ENCODE results near the gene SLC5A2.
"Not testable (repeated sequence)": the region's sequence is repeated elsewhere in the genome, so short reads cannot be mapped to it uniquely, and the experiment has no call there.

SLC5A2 gene

DNA sequence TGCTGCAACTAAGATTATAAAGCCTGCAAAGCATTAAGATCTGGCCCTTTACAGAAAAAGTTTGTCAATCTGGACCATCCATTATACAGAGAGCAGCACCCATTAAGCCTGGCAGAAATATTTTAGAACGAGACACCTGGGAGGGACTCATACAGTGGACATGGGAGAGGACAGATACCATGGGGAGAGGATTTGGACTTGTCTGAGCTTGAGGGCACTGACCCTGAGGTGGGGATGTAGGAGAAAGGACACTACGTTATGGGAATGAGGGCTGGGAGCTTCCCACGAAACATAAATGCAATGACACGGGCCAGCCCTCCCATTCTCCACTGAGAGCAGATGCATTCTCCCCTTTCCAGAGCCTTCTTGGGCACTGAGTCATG lies 19.0 kb downstream of the SLC5A2 start:
- no peak for DNase-seq

DNA sequence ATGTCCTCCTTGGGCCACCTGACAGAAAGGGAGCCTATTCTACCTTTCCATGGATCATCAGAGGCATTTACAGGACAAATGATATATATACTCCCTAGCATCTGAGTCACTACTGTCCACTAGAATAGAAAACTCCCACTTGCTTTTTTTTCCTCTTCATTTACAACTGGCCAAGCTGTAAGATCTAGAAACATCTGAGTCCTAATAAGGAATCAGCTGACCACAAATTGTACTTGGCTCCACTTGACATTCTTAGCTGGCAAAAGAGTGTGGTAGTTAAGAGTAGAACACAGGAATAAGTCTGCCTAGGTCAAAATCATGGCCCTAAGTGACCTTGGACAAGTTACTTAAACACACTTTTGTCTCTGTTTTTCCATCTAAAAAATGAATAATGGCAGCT lies 20.1 kb downstream of the SLC5A2 start:
- DNase-seq, result no peak

DNA sequence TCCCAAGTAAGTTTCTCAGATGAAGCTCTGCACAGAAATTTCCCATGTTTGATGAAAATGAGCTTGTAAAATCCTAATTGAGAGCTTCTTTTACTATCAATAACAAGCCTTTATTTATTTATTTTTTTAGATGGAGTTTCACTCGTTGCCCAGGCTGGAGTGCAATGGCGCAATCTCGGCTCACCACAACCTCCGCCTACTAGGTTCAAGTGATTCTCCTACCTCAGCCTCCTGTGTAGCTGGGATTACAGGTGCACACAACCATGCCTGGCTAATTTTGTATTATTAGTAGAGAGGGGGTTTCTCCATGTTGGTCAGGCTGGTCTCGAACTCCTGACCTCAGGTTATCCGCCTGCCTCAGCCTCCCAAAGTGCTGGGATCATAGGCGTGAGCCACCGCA lies 20.6 kb downstream of the SLC5A2 start:
- not testable (repeated sequence) for DNase-seq

DNA sequence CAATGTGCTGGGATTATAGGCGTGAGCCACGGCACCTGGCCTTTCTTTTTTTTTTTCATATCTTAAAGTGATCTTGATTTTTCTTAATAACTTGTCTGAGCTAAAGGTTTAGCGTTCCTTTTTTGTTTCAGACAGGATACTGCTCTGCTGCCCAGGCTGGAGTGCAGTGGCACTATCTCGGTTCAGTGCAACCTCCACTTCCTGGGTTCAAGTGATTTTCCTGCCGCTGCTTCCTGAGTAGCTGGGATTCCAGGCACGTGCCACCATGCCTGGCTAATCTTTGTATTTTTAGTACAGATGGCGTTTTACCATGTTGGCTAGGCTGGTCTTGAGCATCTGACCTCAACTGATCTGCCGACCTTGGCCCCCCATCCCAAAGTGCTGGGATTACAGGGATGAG lies 21.2 kb downstream of the SLC5A2 start:
- DNase-seq, result no peak

DNA sequence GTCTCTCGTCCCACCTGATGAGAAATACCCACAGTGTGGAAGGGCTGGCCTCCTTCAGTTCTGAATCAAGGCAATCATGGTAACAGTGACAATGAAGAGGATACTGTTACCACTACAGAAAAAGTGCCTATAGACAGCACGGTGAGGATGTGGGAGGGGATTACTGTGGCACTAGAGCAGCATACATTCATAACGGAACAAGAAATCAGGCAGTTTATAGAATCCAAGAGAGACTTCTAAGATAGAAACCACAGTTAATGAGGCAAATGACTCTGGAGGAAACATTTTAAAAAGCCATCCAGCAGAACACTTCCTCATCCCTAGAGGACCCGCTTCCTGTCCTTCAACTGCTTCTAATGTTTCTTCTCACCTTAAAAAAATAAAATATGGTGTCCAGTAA lies 22.6 kb downstream of the SLC5A2 start:
- no peak for DNase-seq

DNA sequence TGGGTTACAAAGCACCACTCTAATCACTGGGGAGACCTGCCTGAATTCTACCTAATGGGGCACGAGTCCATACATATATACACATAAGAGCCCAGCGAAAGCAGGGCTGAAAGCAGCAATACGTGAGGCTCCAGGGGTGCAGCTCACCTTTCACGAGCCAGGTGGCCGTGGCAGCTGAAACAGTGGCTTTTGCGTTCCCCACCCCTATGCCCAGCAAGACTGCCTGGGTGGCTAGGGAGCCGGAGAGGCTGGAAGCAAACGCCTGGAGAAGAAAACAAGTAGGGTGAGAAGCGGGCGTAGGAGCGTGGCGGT lies 24.6 kb downstream of the SLC5A2 start:
- DNase-seq, result no peak

DNA sequence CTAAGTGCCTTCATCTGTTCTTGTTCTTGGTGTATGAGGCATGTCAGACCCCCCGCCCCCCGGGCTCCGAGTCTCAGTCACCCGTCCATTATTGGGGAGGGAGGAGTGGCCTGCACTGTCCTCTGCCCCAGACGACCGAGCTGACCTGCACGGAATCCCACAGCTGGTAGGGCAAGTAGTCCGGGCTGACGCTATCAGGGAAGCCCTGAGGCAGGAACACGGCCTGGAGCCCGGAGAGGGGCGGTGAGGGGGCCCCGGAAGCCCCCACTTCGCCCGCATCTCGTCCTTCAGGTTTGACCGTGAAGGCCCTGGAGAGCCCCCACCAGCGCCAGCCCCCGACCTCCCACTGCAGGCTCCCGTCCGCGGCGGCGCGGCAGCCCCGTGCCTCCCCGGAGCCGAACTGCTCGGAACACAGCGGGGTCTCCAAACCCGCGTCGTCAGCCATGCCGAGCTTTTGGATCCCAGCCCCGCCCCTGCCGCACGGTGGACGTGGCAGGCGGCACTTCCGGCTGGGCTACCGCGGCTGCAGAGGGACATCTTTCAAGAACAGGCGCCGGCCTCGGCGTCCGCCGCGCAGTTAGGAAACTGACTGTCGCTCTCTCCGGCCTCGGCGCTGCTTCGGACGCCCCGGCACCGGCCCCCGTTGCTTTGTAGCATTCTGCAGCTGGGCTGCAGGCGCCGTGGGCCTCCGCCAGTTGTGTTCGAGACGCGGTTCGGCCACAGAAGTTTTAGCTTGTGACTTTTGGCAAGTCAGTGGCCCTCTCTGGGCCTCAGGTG lies 25.2 kb downstream of the SLC5A2 start, which contains the start of gene RUSF1:
RUSF1 (minus strand) TSS at position 463 of the 777 bp plus-strand sequence; CDS start at position 445, 18 bp downstream.
- DNase-seq, result peak; percentile 87 to 91

DNA sequence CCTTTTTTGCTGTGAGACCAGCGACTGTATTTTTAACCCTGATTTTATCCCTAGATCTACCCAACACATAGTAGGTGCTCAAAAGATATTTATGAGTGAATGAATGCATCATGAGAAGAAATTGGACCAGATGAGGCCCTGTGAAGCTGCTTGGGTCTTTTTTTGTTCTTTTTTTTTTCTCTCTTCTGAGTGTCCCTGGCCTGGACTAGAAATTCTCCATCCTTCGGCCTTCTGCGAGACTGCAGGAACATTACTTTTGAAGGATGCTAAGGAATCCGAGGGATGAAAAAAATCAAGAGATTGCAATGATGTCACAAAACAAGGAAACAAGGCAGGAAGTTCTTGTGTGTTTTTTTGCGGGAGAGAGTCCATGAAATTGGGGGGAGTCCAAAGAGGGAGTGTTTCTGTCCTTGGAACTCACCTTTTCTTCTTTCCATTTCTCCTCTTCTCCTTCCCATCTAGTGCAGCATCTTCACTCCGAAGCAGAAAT lies 25.8 kb downstream of the SLC5A2 start:
- no peak for DNase-seq

DNA sequence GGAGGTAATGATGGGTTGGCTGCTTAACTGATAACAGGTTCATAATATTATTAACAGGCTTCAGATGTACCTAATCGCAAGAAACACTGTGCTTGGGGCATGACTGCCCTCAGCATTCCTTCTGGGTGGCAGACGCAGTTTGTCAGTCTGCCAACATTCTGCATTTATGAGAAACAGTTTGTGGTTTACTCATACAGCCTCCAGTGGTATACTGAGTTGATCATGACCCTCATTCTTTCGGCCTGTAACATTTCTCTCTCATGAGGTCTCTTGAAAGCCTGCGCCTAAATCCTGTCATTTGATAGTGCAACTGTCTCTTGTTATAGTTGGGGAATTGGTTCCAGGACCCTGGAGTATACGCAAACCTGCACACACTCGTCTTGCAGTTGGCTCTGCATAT lies 30.2 kb downstream of the SLC5A2 start:
- DNase-seq, result no peak

DNA sequence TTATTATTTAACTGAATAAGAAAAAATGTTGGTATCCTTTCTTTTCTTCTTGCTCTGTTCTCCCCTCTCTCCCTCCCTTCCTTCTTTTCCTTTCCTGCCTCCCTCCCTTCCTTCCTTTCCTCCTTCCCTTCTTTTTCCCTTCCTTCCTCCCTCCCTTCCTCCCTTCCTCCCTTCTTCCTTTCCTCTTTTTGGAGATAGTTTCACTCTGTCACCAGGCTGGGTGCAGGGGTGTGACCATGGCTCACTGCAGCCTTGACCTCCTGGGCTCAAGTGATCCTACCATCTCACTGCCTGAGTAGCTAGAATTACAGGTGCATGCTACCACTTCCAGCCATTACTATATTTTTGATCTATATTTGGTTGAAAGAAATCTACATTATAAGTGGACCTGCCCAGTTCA lies 31.0 kb downstream of the SLC5A2 start:
- DNase-seq, result no peak

DNA sequence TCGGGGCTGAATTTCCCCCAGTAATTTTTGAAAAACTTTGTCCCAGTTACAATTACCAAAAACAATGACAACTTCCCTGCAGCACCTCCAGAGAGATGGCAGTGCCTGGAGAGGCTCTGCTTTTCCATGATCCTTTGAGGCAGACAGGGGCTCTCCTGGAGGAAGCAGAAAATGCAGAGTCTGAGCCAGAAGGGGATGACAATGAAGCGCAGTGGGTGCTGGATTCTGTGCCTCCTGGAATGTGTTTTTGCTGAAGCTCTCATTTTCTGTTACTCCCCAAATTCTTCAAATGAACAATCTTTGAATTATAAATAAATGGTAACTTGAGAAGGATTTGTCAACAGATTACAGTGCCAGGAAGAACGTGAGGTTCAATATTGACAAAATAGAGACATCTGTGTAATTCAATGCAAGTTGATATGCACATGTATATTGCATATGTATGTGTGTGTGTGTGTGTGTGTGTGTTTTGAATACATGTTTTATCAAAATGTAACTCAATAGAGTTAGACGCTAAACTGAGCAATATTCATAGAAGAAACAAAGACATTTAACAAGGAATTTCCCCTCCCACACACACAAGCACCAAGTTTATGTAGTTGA lies 35.0 kb downstream of the SLC5A2 start:
- no peak for DNase-seq

DNA sequence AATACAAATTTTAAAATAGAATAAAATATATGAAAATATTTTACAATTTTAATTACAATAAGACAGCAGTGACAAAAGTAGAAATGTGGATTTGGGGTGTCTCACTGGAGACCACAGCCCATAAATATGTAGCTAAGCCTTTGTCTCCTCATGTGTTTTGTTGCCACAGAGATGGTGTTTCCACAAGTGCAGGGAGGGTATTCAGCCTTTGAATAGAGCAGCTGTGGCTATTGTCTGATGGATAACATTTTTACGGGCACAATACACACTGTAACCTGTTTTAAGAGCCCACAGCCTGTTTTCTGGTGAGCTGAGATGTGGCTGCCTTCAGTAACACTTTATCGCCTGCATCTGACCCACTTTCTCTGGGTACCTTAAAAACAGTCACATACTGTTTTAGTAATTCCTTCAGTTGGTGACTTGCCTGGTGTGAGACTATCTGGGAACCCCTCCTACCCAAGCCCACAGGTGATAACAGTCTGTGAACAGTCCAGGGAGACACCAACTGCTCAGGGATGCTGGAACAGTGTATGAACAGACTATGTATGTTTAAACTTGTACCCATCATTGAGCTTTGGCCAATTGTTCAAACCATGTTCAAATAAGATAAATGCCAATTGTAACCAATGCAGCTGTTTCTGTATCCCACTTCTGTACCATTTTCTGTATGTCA lies 37.0 kb downstream of the SLC5A2 start:
- DNase-seq, result no peak

DNA sequence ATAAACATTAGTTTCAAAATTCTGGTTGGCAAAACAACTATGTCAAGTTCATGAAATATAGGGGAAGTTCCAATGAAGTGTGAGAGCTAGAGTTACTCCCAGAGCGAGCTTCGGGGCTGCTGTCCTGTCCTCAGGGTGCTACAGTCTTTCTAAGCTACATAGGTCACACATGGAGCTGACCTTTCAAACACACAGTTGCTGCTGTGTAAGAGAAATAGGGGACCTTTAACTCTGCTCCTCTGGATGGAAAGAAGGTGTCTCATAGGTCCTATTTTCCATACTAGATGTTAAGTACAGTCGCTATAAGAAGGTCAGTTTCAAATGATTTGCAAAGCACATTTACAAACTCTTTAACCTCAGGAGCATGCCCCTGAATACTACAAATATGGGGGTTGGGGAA lies 38.4 kb downstream of the SLC5A2 start:
- no peak for DNase-seq

DNA sequence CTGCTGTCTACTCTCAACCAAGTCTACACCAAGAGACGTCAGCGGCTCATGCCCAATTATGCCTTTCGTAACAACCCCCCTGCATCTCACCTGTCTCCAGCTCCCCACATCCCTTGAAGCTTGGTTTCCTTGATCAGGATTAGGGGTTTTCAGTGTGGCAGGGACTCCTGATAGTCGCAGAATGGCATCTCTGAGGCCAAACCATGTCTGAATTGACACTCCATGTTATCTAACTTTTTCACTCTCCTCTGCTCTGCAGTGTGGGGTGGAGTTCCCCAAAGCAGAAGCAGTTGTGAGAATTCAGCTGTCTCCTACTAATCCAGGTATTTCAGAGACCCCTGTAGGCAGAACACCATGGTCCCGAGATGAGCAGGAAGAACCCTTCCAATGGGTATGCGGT lies 39.1 kb downstream of the SLC5A2 start:
- DNase-seq, result no peak

DNA sequence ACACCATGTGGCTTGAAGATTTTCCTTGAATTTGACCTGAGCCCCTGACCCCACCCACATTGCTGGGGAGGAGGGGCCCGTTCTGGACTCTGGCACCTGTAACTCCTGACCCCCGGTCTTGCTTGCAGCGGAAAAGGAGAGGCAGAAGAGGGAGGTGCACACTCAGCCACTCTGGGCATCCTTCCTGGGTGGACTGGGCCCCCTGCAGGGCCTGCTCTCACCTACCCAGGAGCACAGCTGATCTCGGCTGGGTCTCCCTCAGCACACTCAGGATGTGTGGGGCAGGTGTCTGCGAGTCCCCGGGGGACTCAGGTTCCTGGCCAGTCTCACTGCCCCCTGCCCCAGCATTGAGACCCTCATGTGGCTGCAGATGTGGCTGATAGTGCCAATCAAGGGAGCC lies 40.8 kb downstream of the SLC5A2 start:
- not testable (repeated sequence) for DNase-seq

DNA sequence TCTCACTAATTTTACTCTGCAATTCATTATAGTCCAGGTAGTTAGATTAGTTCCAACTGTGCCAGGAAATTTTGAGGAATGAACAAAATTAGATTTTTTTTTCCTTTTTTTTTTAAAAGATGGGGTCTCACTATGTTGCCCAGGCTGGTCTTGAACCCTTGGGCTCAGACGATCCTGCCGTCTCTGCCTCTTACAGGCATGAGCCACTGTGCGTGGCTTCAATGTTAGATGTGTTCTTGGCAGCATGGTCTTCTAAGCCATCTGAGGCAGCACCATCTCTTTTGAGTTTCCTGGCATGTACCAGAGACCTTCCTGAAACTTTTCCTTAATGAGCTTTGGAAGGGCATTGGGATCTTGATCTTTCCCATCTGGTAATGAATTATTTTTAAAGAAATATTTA lies 42.2 kb downstream of the SLC5A2 start:
- DNase-seq, result no peak

DNA sequence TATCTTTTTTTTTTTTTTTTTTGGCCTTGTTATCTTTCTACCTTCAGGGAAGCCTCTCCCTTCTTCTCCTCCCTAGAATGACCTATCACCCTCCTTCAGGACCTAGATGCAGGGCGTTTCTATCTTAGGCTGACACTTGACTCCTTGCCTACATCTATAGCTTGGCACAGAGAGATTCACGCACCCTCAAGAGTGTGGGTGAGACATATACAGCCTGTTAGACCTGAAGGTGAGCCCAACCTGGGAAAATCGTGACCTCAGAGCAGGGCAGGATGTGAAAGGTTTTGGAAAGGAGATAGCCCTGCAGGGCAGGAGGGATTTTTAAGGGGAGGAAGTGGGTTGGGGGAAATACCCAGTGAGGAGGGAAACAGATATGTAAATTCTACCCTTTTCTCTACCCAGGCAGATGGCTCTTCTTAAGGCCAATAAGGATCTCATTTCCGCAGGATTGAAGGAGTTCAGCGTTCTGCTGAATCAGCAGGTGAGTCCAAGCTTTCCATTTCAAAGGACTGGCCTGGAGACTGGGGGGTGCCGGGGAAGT lies 44.9 kb downstream of the SLC5A2 start, which contains the start of gene AHSP:
AHSP (plus strand) TSS at position 167 of the 541 bp plus-strand sequence; CDS start at position 407, 240 bp downstream.
- no peak for DNase-seq

DNA sequence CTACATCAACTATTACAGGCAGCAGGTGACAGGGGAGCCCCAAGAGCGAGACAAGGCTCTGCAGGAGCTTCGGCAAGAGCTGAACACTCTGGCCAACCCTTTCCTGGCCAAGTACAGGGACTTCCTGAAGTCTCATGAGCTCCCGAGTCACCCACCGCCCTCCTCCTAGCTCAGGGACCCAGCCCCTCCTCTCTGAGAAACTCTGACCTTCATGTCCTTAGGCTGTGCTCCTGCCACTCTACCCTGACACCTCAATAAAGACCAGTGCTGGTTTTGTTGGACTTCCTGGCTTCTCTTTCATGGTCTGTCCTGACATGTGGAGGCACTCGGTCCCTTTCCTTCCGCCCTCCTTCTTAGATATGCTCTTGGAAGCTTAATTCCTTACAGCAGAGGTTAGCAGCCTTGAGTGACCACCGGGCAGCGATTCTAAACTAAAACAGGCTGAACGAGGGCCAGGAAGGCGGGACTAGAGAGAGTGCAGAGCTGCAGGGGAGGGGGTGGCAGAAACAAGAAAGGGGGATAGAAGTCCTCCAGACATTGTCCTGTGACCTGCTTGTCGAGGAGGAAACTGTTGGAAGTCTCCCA lies 45.7 kb downstream of the SLC5A2 start:
- DNase-seq, result no peak

DNA sequence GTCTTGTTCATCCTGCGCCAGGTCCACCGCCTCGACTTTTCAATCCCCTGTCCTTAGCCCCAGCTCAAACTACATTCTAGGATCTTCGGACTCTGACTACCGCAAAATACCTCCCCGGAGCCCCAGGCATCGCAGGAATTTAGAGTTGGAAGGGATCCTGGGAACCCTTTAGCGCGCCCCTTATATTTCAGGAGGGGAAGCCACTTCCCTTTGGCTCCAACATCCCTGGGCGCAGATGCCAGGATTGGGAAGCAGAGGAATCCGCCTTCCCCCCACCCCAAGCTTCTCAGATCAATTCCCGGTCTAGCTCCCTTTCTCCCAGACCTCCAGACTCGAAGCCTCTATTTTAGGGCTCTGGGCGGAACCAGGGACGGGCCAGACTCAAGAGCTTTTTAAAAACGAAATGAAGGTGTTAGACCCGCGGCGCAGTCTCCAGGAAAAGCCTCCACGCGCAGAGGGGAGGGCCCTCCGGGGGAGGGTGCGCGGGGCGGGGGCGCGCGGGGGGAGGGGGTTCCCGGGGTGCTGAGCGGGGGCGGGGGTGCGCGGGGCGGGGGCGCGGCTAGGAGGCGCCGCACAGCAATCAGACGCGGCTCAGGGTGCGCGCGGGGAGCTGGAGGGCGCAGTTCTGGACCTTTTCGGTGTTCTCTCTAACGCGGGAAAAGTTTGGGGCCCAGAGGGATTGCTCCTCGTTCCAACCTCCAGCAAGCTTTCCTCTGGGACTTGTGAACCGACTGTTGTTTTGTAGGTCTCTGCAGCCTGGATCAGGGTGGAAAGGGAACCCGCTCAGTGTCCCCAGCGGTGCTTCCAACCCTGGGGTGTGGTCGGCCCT lies 46.4 kb downstream of the SLC5A2 start:
- DNase-seq, result peak in 1 of 2 donors; percentile 9

DNA sequence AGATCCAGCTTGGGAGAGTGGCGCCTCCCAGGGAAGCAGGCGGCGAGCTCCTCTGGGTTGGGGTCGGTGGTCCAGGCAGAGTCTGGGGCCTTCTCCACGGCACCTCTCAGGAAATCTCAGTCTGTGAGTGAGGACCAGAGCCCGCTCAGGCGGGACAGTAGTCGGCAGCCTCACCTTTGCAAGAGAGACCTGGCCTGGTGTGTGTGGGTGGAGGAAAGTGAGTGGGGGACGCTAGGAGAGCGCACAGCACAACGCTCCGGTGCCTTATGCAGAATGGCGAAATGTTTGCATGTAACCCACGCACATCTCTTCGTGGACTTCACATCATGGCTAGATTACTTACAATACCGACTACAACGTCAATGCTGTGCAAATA lies 47.0 kb downstream of the SLC5A2 start:
- no peak for DNase-seq

DNA sequence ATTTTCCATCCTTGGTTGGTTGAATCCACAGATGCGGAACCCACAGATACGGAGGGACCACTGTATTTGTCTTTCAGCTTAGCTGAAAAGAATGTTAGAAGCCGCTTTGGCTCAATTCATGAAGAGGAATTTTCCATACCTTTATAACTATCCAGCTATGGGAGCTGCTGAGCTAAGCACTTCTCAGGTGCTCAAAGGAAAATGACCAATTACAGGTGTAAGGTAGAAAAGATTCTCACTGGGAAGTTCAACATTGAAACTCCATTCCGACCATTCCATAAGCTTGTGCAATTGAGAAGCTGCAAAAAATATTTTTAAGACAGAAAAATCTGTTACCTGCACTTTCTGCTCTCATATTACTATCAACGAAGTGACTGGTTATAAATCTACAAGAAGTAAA lies 47.5 kb downstream of the SLC5A2 start:
- no peak for DNase-seq

DNA sequence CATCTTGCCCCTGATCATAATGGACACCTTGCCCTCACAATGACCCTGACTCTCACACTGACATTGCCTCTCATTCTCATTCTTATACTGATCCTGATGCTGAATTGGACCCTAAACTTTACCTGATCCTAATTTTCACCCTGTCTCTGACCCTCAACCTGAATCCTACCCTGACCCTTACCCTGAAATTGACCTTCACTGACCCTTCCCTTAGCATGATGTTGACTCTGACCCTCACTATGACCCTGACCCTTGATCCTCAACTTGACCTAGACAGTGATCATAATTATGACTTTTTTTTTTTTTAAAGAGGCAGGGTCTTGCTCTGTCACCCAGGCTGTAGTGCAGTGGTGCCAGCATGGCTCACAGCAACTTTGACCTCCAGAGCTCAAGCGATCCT lies 48.2 kb downstream of the SLC5A2 start:
- DNase-seq, result no peak

DNA sequence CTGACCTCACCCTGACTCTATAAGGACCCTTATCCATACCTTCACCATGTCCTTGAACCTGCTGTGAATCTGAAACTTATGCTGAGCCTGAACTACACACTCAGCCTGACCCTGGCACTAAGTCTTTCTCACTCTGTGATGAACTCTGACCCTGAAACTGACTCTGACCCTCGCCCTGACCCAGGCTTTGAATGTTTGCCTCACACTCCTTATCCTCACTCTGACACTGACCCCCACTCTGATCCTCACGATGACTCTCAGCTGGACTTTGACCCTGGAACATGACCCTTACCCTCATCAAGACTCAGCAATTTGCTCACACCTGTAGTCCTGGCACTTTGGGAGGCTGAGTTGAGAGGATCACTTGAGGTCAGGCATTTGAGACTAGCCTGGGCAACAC lies 49.2 kb downstream of the SLC5A2 start:
- no peak for DNase-seq
